Muscle of leg (tissue), 11 donors: ENCODE results near the gene MINDY4. TPM values are rescaled to one million over a fixed set of nuclear protein-coding genes. Genes with fewer than 3 reads are reported as not detected.

Experiments
- DNase-seq: peaks from one replicate; pipeline ENCODE4 v3.0.0; 2013
- H3K27ac ChIP-seq: one replicate; pipeline ENCODE4 v1.5.1; 2013; ENCODE audit warnings: mild to moderate bottlenecking, low read length, control low read depth
- H3K27me3 ChIP-seq: one replicate; pipeline ENCODE4 v1.6.1; 2013; ENCODE audit warnings: low read length; ENCODE audit not compliant: control insufficient read depth, insufficient read depth
- H3K36me3 ChIP-seq: one replicate; pipeline ENCODE4 v1.6.1; 2013; ENCODE audit warnings: low read length; ENCODE audit not compliant: control insufficient read depth, insufficient read depth
- H3K4me1 ChIP-seq: one replicate; pipeline ENCODE4 v1.6.1; 2013; ENCODE audit warnings: low read length; ENCODE audit not compliant: control insufficient read depth, insufficient read depth
- H3K4me3 ChIP-seq: one replicate; pipeline ENCODE4 v1.5.1; 2013; ENCODE audit warnings: low read length, control low read depth
- H3K9me3 ChIP-seq: replicated peaks from 2 replicates; pipeline ENCODE4 v1.6.1; 2013; ENCODE audit warnings: low read depth, low read length; ENCODE audit not compliant: control insufficient read depth
- WGBS: methylation state at CpG from one replicate; pipeline ENCODE4 v1.1.5; 2013; ENCODE audit warnings: missing lambda C conversion rate; ENCODE audit not compliant: insufficient coverage; 5-methylcytosine and 5-hydroxymethylcytosine counted together
- polyA plus RNA-seq, 8 donors: library from polyadenylated mRNA; unstranded; fragments of 120-200 nt; gene quantifications; one replicate each; pipeline versions ENCODE4 v1.2.1 to v1.2.3, GENCODE V29; 2013; ENCODE audit warnings: inconsistent platforms in 1 of 8, low replicate concordance in 1 of 8; ENCODE audit not compliant: insufficient read length in 8 of 8, insufficient read depth in 1 of 8
- total RNA-seq: library from RNA; stranded (reverse); fragments of 120-200 nt; gene quantifications from one replicate; pipeline ENCODE4 v1.2.4, GENCODE V29; 2013

MINDY4 gene
- total and polyA plus RNA-seq, 9 donors, result 4.0 to 6.6 (median 5.7) TPM

DNA sequence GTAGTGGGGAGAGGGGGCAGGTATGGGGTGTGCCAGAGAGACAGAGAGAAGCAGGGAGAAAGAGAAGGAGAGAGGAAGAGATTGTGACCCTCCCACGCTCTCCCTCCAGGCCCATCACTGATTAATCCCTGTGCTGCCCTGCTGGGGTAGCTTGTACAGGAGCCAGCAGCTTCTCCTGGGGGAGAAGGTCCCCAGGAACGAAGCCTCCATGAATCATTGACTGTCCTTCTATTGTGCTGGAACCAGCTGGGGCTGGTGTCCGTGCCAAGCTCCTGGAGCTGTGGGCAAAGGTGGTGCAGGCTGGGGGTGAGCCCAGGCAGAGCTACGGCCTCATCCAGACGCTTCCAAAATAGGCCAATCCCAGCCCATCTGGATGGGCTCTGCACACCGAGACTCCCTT is 161.3 kb downstream of the MINDY4 start:
- Histone ChIP-seq H3K36me3 (no peaks in the 10 kb centered on the region), H3K27me3 (no peaks in the 10 kb centered on the region), H3K4me1 (peaks cover 52% of the 10 kb centered on the region), H3K9me3 (no peaks in the 10 kb centered on the region), H3K4me3 (no peak overlapping the region), H3K27ac (peak overlapping the region; percentile 29)
- WGBS, result 59% methylated on average over 3 of the region's 6 CpGs
- DNase-seq, result no peak

GRCh38 chr7:30933124-30933974 is 162.1 kb downstream of the MINDY4 start:
- WGBS, result 70% methylated on average over 23 of the region's 26 CpGs
- peaks cover 54% of the 10 kb centered on the region for H3K4me1 ChIP-seq

DNA sequence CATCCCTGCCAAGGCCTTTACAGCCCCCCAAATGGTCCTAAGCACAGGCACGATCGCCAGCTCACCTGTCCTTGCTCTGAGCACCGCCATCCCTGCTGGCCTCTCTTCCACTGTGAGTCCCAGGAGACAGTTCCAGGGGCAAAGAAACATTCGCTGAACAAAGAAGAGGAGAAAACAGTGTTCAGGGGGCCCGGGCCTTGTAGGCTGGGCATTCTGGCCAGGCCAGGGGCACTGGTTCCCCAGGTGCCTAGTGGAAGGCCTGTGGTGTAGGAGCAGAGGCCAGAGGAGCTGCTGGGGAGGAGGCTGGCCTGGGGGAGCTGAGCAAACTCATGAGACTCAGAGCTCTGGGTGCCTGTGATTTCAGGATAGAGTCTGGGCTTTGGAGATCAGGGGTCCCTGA is 163.0 kb downstream of the MINDY4 start:
- no peaks in the 10 kb centered on the region for H3K27me3 ChIP-seq
- 73% methylated on average over 5 of the region's 5 CpGs for WGBS
- peaks cover 58% of the 10 kb centered on the region for H3K4me1 ChIP-seq
- H3K36me3 ChIP-seq, result no peaks in the 10 kb centered on the region
- DNase-seq, result no peak
- H3K27ac ChIP-seq, result no peak overlapping the region
- H3K9me3 ChIP-seq, result no peaks in the 10 kb centered on the region
- no peak overlapping the region for H3K4me3 ChIP-seq

More at GRCh38 chr7:30933124-30933974, 162.1 kb downstream of the MINDY4 start:
- DNase-seq, result no peak
- Histone ChIP-seq H3K4me3 (no peak overlapping the region), H3K27me3 (no peaks in the 10 kb centered on the region), H3K9me3 (no peaks in the 10 kb centered on the region), H3K27ac (no peak overlapping the region), H3K36me3 (no peaks in the 10 kb centered on the region)

DNA sequence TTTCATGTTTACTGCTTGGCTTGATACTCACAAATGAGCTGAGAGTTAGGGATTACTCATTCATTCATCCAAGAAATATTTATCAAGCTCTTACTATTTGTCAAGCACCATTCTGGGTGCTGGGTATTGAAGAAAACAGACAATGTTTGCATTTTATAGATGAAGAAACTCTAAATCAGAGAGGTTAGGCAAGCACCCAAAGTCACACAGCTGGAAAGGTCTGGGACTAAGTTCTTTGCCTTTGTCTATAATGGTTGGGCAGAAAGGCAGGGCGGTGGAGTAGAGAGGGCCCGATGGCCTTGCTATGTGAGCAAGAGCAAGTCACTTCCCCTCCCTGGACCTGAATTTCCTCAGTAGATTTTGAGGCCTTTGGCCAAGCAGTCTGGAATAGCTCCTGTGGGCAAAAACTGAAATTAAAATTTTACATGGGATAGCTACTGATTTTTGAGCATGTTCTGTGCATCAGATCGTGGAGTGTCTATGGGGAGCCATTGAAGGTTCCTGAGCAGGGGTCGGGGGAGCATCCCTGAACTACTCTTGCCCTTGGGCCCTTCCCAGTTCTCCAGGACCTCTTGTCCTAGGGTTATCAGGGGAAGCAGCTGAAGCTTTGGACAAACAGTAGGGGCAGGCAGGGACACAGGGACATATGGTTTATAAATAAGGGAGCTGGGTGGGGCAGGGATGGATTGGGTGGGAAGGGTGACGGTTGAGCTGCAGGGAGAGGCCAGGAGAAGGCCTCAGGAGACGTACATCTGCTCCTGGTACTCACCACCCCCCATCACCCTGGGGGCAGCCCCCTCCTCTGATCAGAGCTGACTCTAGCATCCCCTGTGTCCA is 163.7 kb downstream of the MINDY4 start:
- Histone ChIP-seq H3K4me3 (no peak overlapping the region), H3K9me3 (no peaks in the 10 kb centered on the region), H3K27me3 (no peaks in the 10 kb centered on the region), H3K36me3 (no peaks in the 10 kb centered on the region), H3K4me1 (peaks cover 51% of the 10 kb centered on the region), H3K27ac (no peak overlapping the region)
- no peak for DNase-seq
- WGBS, result 78% methylated on average over 4 of the region's 6 CpGs

DNA sequence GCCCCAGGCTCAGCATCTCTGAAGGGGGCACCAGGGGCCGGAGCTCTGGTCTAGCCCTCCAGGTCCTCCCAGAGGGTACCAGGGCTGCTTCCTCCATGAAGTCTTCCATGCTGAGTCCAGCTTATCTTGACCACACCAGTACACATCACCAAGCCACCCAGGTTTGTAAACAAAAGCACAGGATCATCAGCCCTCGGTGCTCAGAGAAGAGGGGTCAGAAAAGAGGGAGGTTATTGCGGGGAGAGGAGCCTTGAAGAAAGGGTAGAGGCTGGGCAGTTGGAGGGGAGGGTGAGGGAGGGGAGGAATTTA is 164.3 kb downstream of the MINDY4 start:
- no peaks in the 10 kb centered on the region for H3K27me3 ChIP-seq
- H3K4me3 ChIP-seq, result no peak overlapping the region
- no peaks in the 10 kb centered on the region for H3K36me3 ChIP-seq
- no peak for DNase-seq
- no peak overlapping the region for H3K27ac ChIP-seq
- H3K4me1 ChIP-seq, result peaks cover 48% of the 10 kb centered on the region
- WGBS, result 100% methylated on average over 1 of the region's 3 CpGs
- no peaks in the 10 kb centered on the region for H3K9me3 ChIP-seq

- H3K36me3 ChIP-seq, result no peaks in the 10 kb centered on the region
- H3K4me1 ChIP-seq, result peaks cover 36% of the 10 kb centered on the region
Observed at GRCh38 chr7:30936650-30937245, 165.5 kb downstream of the MINDY4 start.

DNA sequence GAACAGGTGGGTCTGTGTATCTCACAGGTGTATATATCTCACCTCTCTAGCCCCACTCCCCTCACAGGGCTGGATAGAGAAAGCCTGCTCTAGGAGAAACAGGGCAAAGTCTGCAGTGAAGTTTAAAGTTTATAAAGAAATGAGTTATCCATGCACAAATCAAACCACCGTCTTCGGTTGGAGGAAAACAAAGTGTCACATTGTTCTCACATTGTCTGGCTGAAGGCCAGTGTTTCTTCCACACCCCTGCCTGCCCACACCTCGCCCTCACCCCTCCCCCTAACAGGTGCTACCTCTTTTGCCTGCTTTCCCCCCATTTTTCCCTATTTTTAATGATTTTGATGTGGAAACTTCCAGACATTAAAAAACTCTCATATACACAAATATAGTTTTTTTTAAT is 166.2 kb downstream of the MINDY4 start:
- H3K27ac ChIP-seq, result no peak overlapping the region
- H3K9me3 ChIP-seq, result no peaks in the 10 kb centered on the region
- H3K4me1 ChIP-seq, result peaks cover 29% of the 10 kb centered on the region
- no peaks in the 10 kb centered on the region for H3K36me3 ChIP-seq
- no peaks in the 10 kb centered on the region for H3K27me3 ChIP-seq
- whole genome bisulfite sequencing, result 42% methylated on average over 2 of the region's 3 CpGs
- H3K4me3 ChIP-seq, result no peak overlapping the region
- no peak for DNase-seq

More at GRCh38 chr7:30936650-30937245, 165.5 kb downstream of the MINDY4 start:
- H3K27me3 ChIP-seq, result no peaks in the 10 kb centered on the region
- no peak for DNase-seq
- H3K27ac ChIP-seq, result no peak overlapping the region
- no peaks in the 10 kb centered on the region for H3K9me3 ChIP-seq
- no peak overlapping the region for H3K4me3 ChIP-seq

- no peak overlapping the region for H3K27ac ChIP-seq
- no peaks in the 10 kb centered on the region for H3K36me3 ChIP-seq
- no peaks in the 10 kb centered on the region for H3K9me3 ChIP-seq
- WGBS, result 5% methylated on average over 20 of the region's 25 CpGs
- no peaks in the 10 kb centered on the region for H3K27me3 ChIP-seq
- H3K4me3 ChIP-seq, result peak overlapping the region; percentile 16
- peaks cover 17% of the 10 kb centered on the region for H3K4me1 ChIP-seq
- DNase-seq, result peak; percentile 74
Observed at GRCh38 chr7:30938435-30939316, 167.5 kb downstream of the MINDY4 start.

GRCh38 chr7:30941582-30942323 is 170.5 kb downstream of the MINDY4 start:
- DNase-seq, result no peak
- Histone ChIP-seq H3K4me3 (no peak overlapping the region), H3K27me3 (no peaks in the 10 kb centered on the region), H3K9me3 (no peaks in the 10 kb centered on the region), H3K36me3 (no peaks in the 10 kb centered on the region), H3K27ac (no peak overlapping the region), H3K4me1 (peaks cover 8% of the 10 kb centered on the region)
- WGBS, result no CpG with 5 or more reads among the region's 8 CpGs
